LNCaP clone FGC (cell line): ENCODE results near the gene METAP1D.

Experiments
- DNase-seq: peaks from one replicate; pipeline ENCODE4 v3.0.0-alpha.2; 2011; ENCODE audit warnings: low read depth
- H3K4me3 ChIP-seq: 2 replicates; pipeline ENCODE4 v1.5.1; 2011; ENCODE audit warnings: mild to moderate bottlenecking, low read depth, low read length, control low read depth
- CTCF ChIP-seq: IDR thresholded peaks from 2 replicates; pipeline ENCODE4 v1.5.1; 2012; ENCODE audit warnings: mild to moderate bottlenecking; ENCODE audit not compliant: control insufficient read depth, insufficient read depth; ENCODE audit errors: extremely low read depth

The METAP1D gene

DNA sequence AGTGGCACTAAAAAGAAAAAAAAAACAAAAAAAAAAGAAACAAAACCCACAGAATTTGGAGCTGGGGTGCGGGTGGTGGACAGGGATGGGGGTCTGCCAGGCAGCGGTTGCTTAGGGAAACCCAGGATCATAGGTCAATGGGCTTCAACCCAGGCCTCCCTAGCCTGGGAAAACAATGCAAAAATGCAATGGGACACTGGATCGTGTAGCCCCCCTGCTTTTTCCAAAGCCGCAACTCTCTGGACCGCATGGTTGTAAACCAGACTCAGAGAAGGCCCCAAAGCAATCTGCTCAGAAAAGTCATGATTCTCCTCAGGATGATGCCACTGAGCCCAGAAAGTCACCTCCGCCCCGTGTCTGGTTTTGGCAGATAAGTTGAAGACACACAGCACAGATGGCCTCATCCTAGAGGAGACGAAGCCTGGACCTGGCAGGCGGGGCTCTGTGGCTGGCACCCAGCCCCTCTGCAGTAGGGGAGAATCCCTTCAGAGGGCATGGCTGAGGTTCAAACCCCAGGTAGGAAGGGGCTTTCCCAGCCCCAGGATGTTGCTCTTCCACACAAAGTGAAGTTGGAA, 97.9 kb downstream of the METAP1D start:
- no peak for DNase-seq
- H3K4me3 ChIP-seq = no peak overlapping the region
- no peak for TF ChIP-seq CTCF

GRCh38 chr2:172098287-172098649, 98.5 kb downstream of the METAP1D start:
- DNase-seq = no peak
- H3K4me3 ChIP-seq = no peak overlapping the region
- TF ChIP-seq CTCF = no peak

- H3K4me3 ChIP-seq = no peak overlapping the region
- DNase-seq = no peak
- no peak for TF ChIP-seq CTCF
These were observed 99.1 kb downstream of the METAP1D start for GRCh38 chr2:172098650-172099471.

DNA sequence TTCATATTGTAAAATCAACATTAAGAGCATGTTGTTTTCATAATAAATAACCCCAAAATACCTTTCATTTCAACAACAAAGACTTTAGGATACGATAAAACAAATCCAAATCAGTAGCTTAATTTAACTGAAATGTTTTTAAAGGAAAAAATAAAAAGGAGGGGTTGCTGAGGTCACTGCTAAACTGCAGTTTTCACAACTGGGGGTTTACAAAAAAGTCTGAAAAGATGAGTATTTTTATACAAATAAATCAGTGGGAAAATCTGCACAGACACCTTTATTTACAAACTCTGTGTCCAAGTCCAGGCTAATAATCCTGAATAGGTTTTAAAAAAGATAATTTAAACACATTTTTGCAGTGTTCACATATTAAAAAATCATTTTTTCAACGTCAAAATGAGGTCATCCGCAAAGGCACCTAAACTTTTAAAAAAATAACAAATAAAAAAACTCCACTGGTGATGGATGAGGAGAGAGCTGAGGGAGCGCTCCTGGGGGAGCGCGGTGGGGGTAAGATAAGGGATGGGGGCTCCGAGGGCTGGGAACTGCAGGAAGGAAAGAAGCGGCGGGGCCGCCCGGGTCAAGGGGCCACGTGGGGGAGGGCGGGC, 99.8 kb downstream of the METAP1D start:
- DNase-seq = no peak
- no peak for TF ChIP-seq CTCF
- H3K4me3 ChIP-seq = no peak overlapping the region

GRCh38 chr2:172100080-172100934, 100.6 kb downstream of the METAP1D start:
- H3K4me3 ChIP-seq = no peak overlapping the region
- no peak for DNase-seq
- no peak for TF ChIP-seq CTCF

DNA sequence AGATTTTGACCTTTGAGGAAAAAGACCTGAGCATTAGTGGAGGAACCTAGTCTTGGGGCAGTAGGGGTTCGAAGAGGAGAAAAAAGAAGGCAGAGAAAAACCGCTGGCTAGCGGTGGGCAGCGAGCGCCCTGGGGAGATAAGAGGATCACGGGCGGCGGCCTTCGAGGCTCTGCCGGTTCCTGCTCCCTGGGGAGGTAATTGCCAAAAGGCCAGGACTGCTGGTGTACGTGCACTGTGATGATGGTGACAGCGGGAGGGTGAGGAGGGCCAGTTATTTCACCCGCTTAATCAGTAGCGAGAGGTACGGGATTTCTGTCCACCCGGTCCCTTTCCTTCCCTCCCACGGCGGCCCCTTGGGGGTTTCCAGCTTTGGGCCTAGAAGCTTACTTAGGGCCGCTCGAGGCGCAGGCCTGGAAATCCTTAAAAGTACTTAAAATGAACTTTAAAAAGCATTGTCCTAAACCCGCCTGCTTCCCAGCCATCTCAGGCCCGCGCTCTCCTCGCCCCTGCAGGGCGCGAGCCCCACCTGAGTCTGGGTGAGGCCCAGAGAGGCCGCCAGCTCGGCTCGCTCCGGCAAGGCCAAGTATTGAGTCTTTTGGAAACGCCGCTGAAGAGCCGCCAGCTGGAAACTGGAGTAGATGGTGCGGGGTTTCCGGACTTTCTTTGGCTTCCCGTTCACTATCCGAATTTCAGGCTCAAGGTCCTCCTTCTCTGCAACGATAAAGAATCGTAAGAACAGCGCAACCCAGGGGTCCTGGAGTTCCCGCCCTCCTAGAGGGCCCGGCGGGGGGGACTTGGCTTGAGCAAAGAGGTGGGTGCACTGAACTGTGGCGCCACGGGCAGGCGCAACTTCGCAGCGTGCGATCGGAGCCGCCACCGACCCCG, 101.4 kb downstream of the METAP1D start:
- H3K4me3 ChIP-seq = no peak overlapping the region
- no peak for DNase-seq
- no peak for TF ChIP-seq CTCF
